Mesenchymal stem cell (in vitro differentiated cells and primary cell): ENCODE results near the gene CCM2.

Experiments used
- DNase-seq: peaks from one replicate; pipeline ENCODE4 v3.0.0-alpha.2; 2013
- H2AFZ ChIP-seq: one replicate; pipeline ENCODE4 v1.6.1; 2013; ENCODE audit warnings: low read depth, mild to moderate bottlenecking, control low read depth, inconsistent platforms, low read length, moderate library complexity
- H2AK5ac ChIP-seq: 2 replicates; pipeline ENCODE4 v1.6.1; 2013; ENCODE audit warnings: low read length, moderate library complexity, mild to moderate bottlenecking, inconsistent platforms; ENCODE audit not compliant: severe bottlenecking
- H2BK120ac ChIP-seq: one replicate; pipeline ENCODE4 v1.6.1; 2013; ENCODE audit warnings: low read depth, mild to moderate bottlenecking, inconsistent platforms, low read length, moderate library complexity
- H2BK12ac ChIP-seq, 2 experiments: one replicate each; pipeline ENCODE4 v1.6.1; 2013; ENCODE audit warnings: inconsistent platforms in 2 of 2, low read length in 2 of 2, mild to moderate bottlenecking in 2 of 2, moderate library complexity in 2 of 2, control low read depth in 1 of 2
- H2BK15ac ChIP-seq: one replicate; pipeline ENCODE4 v1.6.1; 2013; ENCODE audit warnings: mild to moderate bottlenecking, low read depth, inconsistent platforms; ENCODE audit not compliant: poor library complexity, severe bottlenecking
- H2BK5ac ChIP-seq: 2 replicates; pipeline ENCODE4 v1.6.1; 2013; ENCODE audit warnings: low read depth, mild to moderate bottlenecking, low read length, control low read depth, inconsistent platforms; ENCODE audit not compliant: poor library complexity, severe bottlenecking
- H3K14ac ChIP-seq, 2 experiments: one replicate each; pipeline ENCODE4 v1.6.1; 2013; ENCODE audit warnings: inconsistent platforms in 2 of 2, low read length in 2 of 2, control low read depth in 1 of 2, mild to moderate bottlenecking in 1 of 2, moderate library complexity in 1 of 2
- H3K18ac ChIP-seq, 2 experiments: one replicate each; pipeline ENCODE4 v1.6.1; 2013; ENCODE audit warnings: inconsistent platforms in 2 of 2, low read length in 2 of 2, control low read depth in 1 of 2, low read depth in 1 of 2, mild to moderate bottlenecking in 1 of 2
- H3K23ac ChIP-seq, 2 experiments: one replicate each; pipeline ENCODE4 v1.6.1; 2013; ENCODE audit warnings: inconsistent platforms in 2 of 2, low read length in 2 of 2, mild to moderate bottlenecking in 2 of 2, moderate library complexity in 2 of 2, control low read depth in 1 of 2
- H3K27ac ChIP-seq: 2 replicates; pipeline ENCODE4 v1.5.1; 2013; ENCODE audit warnings: mild to moderate bottlenecking, moderate library complexity, low read length, control low read depth, inconsistent platforms; ENCODE audit not compliant: poor library complexity, severe bottlenecking
- H3K27me3 ChIP-seq, 2 experiments: 2 replicates each; pipeline versions ENCODE4 v1.6.1 to v1.7.0; 2013; ENCODE audit warnings: low read length in 2 of 2, mild to moderate bottlenecking in 2 of 2, moderate library complexity in 2 of 2, control low read depth in 1 of 2, inconsistent platforms in 1 of 2; ENCODE audit not compliant: control insufficient read depth in 1 of 2, insufficient read depth in 1 of 2
- H3K36me3 ChIP-seq, 2 experiments: 2 replicates each; pipeline versions ENCODE4 v1.6.1 to v1.7.0; 2013; ENCODE audit warnings: low read length in 2 of 2, control low read depth in 1 of 2, inconsistent platforms in 1 of 2, low read depth in 1 of 2, mild to moderate bottlenecking in 1 of 2; ENCODE audit not compliant: insufficient read depth in 2 of 2, control insufficient read depth in 1 of 2
- H3K4ac ChIP-seq, 2 experiments: one replicate each; pipeline ENCODE4 v1.6.1; 2013; ENCODE audit warnings: inconsistent platforms in 2 of 2, low read length in 2 of 2, mild to moderate bottlenecking in 2 of 2, moderate library complexity in 2 of 2, control low read depth in 1 of 2, low read depth in 1 of 2
- H3K4me1 ChIP-seq: 2 replicates; pipeline ENCODE4 v1.6.1; 2013; ENCODE audit warnings: low read depth, low read length, control low read depth; ENCODE audit not compliant: control insufficient read depth, insufficient read depth
- H3K4me2 ChIP-seq: 2 replicates; pipeline ENCODE4 v1.6.1; 2013; ENCODE audit warnings: low read length, mild to moderate bottlenecking, inconsistent platforms; ENCODE audit not compliant: poor library complexity, severe bottlenecking
- H3K4me3 ChIP-seq, 2 experiments: 2 replicates each; pipeline versions ENCODE4 v1.5.1 to v1.7.0; 2013; ENCODE audit warnings: low read length in 2 of 2, mild to moderate bottlenecking in 2 of 2, control low read depth in 1 of 2, low read depth in 1 of 2; ENCODE audit not compliant: insufficient read depth in 1 of 2
- H3K79me1 ChIP-seq: replicated peaks from 2 replicates; pipeline ENCODE4 v1.6.1; 2013; ENCODE audit warnings: mild to moderate bottlenecking, control low read depth, low read length, inconsistent platforms; ENCODE audit not compliant: poor library complexity, severe bottlenecking
- H3K9ac ChIP-seq: 2 replicates; pipeline ENCODE4 v1.7.0; 2013; ENCODE audit warnings: mild to moderate bottlenecking, low read length, moderate library complexity
- H3K9me3 ChIP-seq: 2 replicates; pipeline ENCODE4 v1.7.0; 2013; ENCODE audit warnings: mild to moderate bottlenecking, low read length; ENCODE audit not compliant: control insufficient read depth
- H4K8ac ChIP-seq: one replicate; pipeline ENCODE4 v1.6.1; 2013; ENCODE audit warnings: inconsistent platforms, mild to moderate bottlenecking, low read length, moderate library complexity
- H4K91ac ChIP-seq: one replicate; pipeline ENCODE4 v1.6.1; 2013; ENCODE audit warnings: mild to moderate bottlenecking, low read length, inconsistent platforms
- WGBS: methylation state at CpG from one replicate; pipeline ENCODE4 v1.1.7; 2013; ENCODE audit warnings: mixed read lengths; 5-methylcytosine and 5-hydroxymethylcytosine counted together

The CCM2 gene

DNA sequence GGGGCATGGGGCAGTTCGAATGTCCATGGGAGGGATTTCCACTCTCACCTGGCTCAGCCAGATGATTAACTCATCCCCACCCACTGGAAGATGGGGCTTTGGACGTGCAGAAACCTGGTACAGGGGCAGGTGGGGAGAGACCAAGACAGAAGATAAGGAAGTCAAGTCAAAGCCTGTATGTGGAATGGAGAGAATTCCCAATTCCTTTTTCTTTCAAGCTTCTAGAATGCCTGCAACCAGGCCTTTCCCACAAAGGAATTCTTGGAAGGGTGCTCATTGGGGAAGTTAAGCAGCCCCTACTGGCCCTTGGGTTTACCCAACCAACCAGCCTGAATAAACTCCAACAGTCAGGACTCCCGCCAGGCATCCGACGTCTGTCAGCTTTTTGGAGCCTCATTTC lies 39.1 kb downstream of the CCM2 start:
- Histone ChIP-seq H3K9me3 (no peaks in the 10 kb centered on the region), H3K4me3 (no peak overlapping the region), H3K23ac (no peak overlapping the region), H3K27me3 (no peaks in the 10 kb centered on the region), H2BK12ac (no peak overlapping the region), H3K4me1 (no peaks in the 10 kb centered on the region), H3K4ac (no peak overlapping the region), H2BK5ac (no peak overlapping the region), H3K18ac (no peak overlapping the region), H3K36me3 (peaks cover 23 to 56% of the 10 kb centered on the region in 2 experiments), H2AK5ac (no peak overlapping the region), H4K91ac (no peak overlapping the region), H2AFZ (no peak overlapping the region), H3K14ac (no peak overlapping the region), H3K4me2 (no peak overlapping the region), H3K27ac (no peak overlapping the region), H3K79me1 (peaks cover 48% of the 10 kb centered on the region), H3K9ac (no peak overlapping the region), H2BK120ac (no peak overlapping the region), H2BK15ac (no peak overlapping the region), H4K8ac (no peak overlapping the region)
- 96% methylated on average over 3 of the region's 5 CpGs for WGBS
- DNase-seq, result no peak

DNA sequence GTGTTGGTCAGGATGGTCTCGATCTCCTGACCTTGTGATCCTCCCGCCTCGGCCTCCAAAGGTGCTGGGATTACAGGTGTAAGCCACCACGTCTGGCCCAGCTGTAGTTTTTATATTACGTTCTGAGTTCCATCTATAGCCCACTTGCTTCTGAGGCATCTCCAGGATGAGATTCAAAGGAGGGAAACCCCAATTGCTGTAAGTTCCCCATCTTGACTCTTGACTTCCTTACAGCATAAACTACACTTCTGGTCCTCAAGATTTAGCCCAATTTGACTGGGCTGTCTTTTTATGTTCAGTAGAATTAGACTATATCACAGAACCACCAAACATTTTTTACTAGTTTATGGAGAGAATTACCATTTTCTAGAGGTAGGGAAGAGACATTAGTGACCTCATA lies 44.3 kb downstream of the CCM2 start:
- Histone ChIP-seq H2AK5ac (no peak overlapping the region), H3K36me3 (peaks cover 16 to 86% of the 10 kb centered on the region in 2 experiments), H2BK5ac (no peak overlapping the region), H3K4me3 (no peak overlapping the region), H3K79me1 (peaks cover 26% of the 10 kb centered on the region), H3K4ac (no peak overlapping the region), H3K9me3 (no peaks in the 10 kb centered on the region), H4K8ac (no peak overlapping the region), H2BK15ac (no peak overlapping the region), H3K27me3 (no peaks in the 10 kb centered on the region), H3K4me1 (peaks cover 2% of the 10 kb centered on the region), H2BK12ac (no peak overlapping the region), H3K18ac (no peak overlapping the region), H2AFZ (no peak overlapping the region), H3K4me2 (no peak overlapping the region), H3K14ac (no peak overlapping the region), H3K9ac (no peak overlapping the region), H2BK120ac (no peak overlapping the region), H3K27ac (no peak overlapping the region), H4K91ac (no peak overlapping the region), H3K23ac (no peak overlapping the region)
- WGBS, result 86% methylated on average over 5 of the region's 5 CpGs
- no peak for DNase-seq

DNA sequence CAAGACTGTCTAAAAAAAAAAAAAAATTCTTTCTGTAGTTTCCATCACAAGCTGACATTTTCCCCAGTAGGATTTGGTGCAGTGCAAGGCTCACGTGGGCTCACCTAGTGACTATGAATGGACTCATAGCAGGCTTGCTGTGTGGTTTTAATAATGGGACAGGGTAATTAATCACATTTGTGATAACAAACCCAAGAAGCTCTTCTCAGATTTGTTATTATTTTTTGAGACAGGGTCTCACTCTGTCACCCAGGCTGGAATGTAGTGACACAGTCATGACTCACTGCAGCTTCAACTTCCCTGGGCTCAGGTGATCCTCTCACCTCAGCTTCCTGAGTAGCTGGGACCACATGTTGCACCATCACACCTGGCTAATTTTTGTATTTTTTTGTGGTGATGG lies 48.7 kb downstream of the CCM2 start:
- H2BK5ac ChIP-seq, result no peak overlapping the region
- H3K9ac ChIP-seq, result no peak overlapping the region
- H3K9me3 ChIP-seq, result no peaks in the 10 kb centered on the region
- H4K91ac ChIP-seq, result no peak overlapping the region
- WGBS, result 75% methylated on average over 1 of the region's 1 CpG
- H3K18ac ChIP-seq, result no peak overlapping the region
- no peak overlapping the region for H3K4ac ChIP-seq
- no peak overlapping the region for H2BK120ac ChIP-seq
- peaks cover 28% of the 10 kb centered on the region for H3K79me1 ChIP-seq
- peaks cover 18 to 81% of the 10 kb centered on the region in 2 experiments for H3K36me3 ChIP-seq
- H3K23ac ChIP-seq, result no peak overlapping the region
- H3K4me2 ChIP-seq, result no peak overlapping the region
- H3K4me1 ChIP-seq, result peaks cover 2% of the 10 kb centered on the region
- no peaks in the 10 kb centered on the region for H3K27me3 ChIP-seq
- H2BK12ac ChIP-seq, result no peak overlapping the region
- DNase-seq, result no peak
- no peak overlapping the region for H3K14ac ChIP-seq
- H2BK15ac ChIP-seq, result no peak overlapping the region
- H4K8ac ChIP-seq, result no peak overlapping the region
- H3K27ac ChIP-seq, result no peak overlapping the region
- no peak overlapping the region for H3K4me3 ChIP-seq
- no peak overlapping the region for H2AK5ac ChIP-seq
- no peak overlapping the region for H2AFZ ChIP-seq

DNA sequence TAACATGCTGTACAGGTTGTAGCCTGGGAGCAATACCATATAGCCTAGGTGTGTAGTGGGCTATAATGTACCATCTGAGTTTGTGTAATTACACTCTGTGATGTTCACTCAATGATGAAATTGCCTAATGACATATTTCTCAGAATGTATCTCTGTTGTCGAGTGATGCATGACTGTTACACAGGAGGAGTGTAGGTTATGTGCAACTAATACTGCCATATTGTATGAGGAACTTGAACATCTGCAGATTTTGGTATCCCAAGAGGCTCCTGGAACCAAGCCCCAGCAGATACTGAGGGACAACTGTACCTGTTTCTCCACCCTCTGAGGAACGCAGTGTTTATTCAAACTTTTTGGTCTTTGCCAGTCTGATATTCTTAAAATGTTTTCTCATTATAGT lies 50.2 kb downstream of the CCM2 start:
- whole genome bisulfite sequencing, result 100% methylated on average over 2 of the region's 2 CpGs

More for the DNA sequence above, 50.2 kb downstream of the CCM2 start:
- Histone ChIP-seq H3K27me3 (no peaks in the 10 kb centered on the region), H3K9ac (no peak overlapping the region), H2BK15ac (no peak overlapping the region), H3K27ac (no peak overlapping the region), H2BK5ac (no peak overlapping the region), H2AK5ac (no peak overlapping the region), H2AFZ (no peak overlapping the region), H3K4me3 (no peak overlapping the region), H3K4me2 (no peak overlapping the region), H3K18ac (no peak overlapping the region), H2BK12ac (no peak overlapping the region), H3K23ac (no peak overlapping the region), H4K91ac (no peak overlapping the region), H3K79me1 (peaks cover 29% of the 10 kb centered on the region), H3K36me3 (peaks cover 24 to 73% of the 10 kb centered on the region in 2 experiments), H4K8ac (no peak overlapping the region), H3K14ac (no peak overlapping the region), H2BK120ac (no peak overlapping the region), H3K4ac (no peak overlapping the region), H3K4me1 (peaks cover 4% of the 10 kb centered on the region), H3K9me3 (no peaks in the 10 kb centered on the region)
- DNase-seq, result no peak
